ENCODE data around the gene CTSO.
"Not testable (repeated sequence)": the region's sequence is repeated elsewhere in the genome, so short reads cannot be mapped to it uniquely, and the experiment has no call there.

The CTSO gene

DNA sequence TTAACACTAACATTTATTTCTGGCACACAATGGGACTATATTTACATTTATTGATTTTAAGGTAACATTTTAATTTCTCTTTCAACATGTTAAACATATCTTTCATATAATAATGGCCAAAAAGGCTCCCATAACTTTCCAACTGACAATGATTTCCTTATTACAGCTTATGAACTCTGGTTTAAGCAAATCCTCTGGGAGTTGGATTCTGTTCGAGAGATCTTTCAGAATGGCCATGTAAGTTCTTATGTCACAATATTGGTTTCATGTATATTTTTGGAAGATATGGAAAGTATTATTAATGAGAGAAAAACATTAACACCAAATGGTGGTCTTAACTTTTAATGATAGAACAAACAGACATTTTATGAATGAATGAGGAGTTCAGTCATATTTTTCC is 46.1 kb downstream of the CTSO start:
- DNase-seq (ENCODE audit: low read depth in 2 of 2), result no peak

DNA sequence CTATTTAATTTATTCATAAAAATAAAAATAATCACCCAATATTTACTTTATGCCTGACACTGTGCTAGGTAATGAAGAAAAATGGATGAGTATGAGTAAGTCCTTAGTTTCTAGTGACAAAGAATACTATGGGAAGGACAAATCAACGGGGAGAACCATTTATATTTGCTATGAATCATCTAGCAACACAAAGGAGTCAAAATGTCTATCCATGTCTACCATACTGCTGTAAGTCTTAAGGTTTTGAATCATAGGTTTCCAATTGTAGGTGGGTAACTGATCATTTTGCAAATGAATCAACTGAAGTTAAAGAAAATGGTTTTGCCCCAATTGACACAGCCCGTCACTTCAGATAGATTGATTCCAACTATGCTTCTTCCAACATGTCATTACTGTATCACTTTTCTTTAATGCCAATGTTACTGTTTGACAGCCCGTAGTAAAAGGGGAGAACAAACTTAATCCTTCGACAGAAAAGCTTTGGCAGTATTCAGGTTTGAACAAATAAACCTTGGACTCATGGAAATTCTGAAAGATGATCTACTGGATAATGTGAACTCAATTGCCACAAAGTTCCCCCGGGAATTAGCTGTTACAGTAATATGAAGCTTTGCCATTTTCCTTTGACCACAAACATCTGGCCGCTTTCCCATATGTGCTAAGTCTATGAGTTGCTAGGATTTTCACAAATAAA is 47.0 kb downstream of the CTSO start:
- no peak for DNase-seq (ENCODE audit: low read depth in 2 of 2)

DNA sequence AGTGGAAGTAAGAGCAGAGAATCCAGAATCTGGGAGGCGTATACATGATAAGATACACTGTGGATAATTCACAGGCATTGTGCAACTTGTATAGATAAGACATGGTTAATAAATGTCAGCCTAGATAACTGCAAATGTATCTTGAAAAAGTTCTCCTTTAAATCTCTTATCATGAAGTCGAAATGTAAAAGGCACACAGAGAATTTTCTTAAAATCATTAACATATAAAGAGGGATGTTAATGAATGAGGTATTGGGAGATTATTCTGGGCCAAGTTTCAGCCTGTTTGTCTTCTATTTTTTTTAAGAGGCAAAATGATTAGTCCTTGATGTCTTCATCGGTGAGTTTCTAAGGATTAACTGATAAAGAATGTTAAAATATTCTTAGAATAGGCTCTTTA is 49.3 kb downstream of the CTSO start:
- DNase-seq (ENCODE audit: low read depth in 2 of 2), result no peak

DNA sequence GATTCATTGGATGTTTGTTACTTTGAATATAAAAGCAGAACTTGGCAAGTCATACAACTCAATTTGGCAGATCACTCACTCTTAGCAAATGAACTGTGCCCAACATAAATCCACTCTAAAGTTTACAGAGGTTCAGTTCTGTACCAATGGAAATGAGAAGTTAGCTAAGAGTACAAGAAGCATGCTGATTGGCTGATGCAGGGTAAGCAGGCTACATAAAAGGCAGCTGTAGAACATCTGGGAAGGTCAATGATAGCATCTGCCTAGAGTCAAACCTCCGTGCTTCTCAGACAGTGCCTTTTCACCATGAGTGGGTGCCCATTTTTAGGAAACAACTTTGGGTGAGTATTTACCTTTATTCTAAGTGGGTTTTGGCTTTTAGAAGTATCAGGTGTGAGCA is 50.2 kb downstream of the CTSO start, which contains the start of gene TDO2:
Gene TDO2, plus strand, starts transcription at position 244 of the 400 bp plus-strand sequence. Its CDS starts 63 bp downstream, at position 307.
- DNase-seq (ENCODE audit: low read depth in 2 of 2), result no peak

DNA sequence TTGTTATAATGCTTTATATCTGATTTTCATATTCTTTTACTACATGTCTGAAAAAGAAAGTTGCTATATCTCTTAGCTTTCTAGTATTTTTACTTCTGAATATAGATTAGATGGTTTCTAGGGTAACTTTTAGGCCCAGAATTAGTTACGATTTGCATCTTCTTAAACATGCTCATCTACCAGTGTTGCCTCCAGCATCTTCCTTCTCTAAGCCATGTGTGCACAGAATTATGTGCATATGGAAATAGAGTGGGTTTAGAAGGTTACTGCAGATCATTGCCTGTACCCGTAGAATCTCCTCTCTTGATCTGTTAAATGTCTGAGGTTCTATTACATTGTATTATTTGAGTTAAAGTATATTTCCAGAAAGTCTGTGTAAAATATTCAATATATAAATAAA is 52.7 kb downstream of the CTSO start:
- DNase-seq (ENCODE audit: low read depth in 2 of 2), result no peak

DNA sequence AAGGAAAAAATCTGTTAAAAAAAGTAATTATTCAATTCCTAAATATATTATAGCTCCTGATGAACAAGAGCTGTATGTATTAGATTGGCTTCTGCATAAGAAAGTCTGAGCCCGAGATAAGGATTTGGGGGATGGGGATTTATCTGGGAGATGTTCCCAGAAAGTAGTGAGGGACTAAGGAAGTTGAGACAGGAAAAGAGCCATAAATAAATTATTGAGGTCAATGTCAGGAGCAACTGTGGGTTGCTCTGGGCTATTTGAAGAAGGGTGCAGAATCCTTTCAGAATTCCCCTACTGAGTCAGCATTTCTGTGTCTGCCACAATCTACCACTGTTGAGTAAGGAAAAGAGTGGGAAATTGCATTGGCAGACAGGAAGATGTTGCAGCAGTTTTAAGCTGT is 53.3 kb downstream of the CTSO start:
- no peak for DNase-seq (ENCODE audit: low read depth in 2 of 2)

DNA sequence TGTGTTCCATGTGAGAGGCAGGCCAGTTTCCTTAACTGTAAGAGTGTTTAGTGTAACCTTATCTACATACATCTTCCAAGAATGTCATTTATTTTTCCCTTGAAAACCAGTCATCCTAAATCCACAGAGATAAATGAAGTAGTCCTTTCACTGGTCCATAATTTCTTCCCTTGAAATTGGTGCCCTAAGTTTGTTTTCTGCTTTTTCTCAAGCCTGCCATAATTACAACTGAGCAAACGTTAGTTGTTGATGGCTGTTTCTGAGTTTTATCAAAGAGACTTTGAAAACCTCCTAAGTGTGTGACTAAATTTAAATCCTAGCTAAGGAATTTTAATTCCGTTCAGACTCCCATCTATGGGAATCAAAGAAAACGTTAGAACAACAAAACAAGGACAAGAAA is 53.8 kb downstream of the CTSO start:
- no peak for DNase-seq (ENCODE audit: low read depth in 2 of 2)

DNA sequence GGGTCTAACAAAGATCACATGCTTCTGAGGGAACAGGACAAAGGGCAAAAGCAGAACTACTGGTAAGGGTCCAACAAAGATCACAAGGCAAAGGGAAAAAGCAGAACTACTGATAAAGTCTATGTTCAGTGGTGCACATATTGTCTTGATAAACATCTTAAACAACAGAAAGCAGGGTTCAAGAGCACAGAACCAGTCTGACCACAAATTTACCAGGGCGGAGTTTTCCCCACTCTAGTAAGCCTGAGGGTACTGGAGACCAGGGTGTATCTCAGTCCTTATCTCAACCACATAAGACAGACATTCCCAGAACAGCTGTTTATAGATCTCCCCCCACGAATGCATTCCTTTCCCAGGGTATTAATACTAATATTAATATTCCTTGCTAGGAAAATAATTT is 55.3 kb downstream of the CTSO start:
- DNase-seq (ENCODE audit: low read depth in 2 of 2), result not testable (repeated sequence)

DNA sequence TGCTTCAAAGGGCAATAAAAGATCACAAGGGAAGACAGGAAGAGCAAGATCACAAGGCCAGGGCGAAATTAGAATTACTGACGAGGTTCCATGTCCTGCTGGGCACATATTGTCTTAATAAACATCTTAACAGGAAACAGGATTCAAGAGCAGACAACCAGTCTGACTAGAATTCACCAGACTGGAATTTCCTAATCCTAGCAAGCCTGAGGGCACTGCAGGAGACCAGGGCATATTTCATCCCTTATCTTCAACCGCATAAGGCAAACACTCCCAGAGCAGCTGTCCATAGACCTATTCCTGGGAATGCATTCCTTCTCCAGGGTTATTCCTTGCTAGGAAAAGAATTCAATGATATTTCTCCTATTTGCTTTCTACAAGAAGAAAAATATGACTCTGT is 62.6 kb downstream of the CTSO start:
- DNase-seq (ENCODE audit: low read depth in 2 of 2), result no peak

DNA sequence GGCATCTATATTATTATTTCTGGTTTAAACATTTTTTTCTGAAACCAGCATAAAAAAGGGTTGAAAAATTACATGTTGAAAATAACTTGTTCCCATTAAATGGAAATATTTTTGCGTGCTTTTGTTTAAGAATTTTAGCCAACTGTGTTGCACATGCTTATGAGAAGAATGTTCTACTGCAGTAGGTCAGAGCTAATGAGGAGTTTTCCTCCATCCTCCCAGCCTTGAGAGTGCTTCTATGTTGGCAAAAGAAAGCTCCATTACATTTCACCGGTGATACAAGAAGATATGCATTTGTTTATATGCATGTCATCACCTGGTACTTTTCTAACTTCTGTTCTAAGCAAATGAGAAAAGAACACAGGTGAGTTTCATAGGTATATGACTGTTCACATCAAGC is 63.7 kb downstream of the CTSO start:
- DNase-seq (ENCODE audit: low read depth in 2 of 2), result no peak

DNA sequence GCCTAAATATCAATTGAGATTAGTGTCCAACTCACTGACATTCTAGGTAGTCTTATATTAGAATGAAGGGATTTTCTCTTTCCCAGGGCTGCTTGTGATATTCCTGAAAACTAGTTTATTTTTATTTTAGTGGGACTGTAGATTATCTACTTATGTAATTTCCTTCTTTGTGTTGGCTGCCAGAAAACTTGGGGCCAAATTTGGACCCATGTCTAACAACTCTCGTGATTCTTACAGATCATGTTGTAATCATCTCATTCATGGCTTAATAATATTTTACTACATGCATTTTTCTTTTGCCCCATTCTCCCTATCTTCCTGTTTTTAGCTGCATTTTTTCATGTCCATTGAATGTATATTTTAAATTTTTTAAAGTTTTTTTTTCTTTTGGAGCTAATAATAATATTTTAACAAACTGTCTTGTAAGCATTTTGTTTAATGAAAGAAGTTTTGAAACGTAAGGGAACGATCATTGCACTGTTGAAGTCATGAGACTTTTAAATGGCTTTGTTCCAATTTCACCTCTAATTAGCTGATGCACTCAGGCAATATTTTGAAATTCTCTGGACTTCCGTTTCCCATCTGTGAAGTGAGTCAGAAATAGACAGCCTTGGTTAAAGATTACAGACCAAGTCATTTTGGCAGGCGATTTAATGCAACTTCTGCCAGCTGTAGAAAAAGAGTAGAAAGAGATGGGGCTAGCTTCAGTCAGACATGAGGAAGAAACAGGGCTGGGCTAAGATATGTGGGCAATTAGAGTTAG is 64.5 kb downstream of the CTSO start:
- no peak for DNase-seq (ENCODE audit: low read depth in 2 of 2)

DNA sequence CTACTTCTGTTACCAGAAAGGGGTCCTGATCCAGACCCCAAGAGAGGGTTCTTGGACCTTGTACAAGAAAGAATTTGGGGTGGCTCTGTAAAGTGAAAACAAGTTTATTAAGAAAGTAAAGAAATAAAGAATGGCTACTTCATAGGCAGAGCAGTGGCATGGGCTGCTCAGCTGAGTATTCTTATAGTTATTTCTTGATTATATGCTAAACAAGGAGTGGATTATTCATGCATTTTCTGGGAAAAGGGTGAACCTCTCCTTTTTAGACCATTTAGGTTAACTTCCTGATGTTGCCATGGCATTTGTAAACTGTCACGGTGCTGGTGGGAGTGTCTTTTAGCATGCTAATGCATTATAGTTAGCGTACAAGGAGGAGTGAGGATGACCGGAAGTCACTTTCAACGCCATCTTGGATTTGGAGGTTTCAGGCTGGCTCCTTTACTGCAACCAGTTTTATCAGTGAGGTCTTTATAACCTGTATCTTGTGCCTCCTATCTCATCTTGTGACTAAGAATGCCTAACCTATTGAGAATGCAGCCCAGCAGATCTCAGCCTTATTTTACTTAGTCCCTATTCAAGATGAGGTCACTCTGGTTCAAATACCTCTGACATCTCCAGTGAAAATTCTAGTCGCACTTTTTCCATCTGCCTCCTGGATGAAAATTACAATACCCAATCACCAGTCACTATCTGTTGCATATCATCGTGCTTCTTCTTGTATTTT is 65.7 kb downstream of the CTSO start:
- DNase-seq (ENCODE audit: low read depth in 2 of 2), result no peak

DNA sequence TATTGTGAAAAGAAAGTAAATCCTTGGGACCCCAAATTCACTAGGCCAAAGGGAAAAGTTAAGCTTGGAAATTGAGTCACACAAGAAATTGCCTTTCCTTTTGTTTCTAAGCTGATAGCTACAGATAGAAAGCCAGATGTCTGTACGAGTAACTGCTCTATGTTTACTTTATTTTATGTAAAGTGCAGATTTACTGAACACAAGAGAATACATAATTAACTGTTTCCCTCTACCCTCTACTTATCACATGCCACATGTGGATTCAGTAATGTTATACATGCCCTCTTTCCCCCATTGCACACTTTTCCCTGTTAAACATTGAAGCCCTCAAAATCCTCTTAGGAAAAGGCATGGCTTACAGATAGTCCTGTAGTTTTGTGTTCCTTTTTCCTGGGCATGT is 66.6 kb downstream of the CTSO start:
- no peak for DNase-seq (ENCODE audit: low read depth in 2 of 2)

DNA sequence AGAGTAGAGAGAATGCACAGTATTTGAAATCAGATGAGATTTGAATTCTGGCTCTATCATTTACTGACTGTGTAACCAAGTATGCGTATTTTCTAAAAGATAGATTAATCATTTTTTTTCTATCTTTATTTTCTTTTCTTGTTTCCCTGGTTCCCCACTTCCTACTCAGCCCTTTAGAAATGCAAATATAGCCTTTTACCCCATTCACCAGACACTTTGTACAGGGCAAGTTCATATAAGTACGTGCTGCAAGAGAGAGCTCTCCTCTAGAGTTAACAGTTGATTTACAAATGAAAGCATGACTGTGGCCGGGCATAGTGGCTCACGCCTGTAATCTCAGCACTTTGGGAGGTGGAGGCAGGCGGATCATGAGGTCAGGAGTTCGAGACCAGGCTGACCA is 68.0 kb downstream of the CTSO start:
- DNase-seq (ENCODE audit: low read depth in 2 of 2), result no peak

DNA sequence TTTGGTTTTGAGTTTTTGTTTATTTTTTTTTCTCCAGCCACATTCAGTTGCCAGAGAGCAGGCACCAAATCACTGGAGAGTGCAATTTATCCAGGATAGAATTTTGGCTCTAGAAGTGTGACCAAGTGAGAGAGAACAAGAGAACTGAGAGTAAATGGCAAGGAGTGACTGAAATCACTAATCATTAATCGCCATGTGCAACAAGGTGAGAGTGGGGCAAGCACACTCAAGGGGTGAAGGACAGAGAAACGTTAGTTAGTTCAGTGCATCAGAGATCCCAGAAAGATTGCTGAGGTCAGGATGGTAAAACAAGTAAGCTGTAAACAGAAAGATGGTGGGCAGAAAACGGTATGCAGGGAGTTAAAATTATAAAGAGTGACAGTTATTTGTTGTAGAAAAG is 69.8 kb downstream of the CTSO start:
- no peak for DNase-seq (ENCODE audit: low read depth in 2 of 2)

DNA sequence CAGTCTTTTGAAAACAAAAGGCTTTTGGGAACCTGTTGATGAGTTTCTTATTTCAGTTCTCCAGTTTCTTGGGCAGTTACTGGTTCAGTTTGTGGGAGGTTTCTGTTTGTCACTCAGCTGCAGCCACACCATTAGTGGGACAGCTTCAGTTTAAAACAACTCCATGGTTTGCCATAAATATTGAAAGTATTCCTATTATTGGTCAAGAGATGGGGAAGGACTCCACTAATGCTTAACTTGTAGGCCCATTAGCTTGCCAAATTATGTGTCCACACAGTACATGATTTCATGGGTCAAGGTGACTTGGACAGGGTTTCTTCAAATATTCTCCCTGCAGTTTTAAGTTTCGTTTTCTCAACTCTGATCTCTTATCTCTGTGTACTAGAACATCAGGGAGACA is 72.1 kb downstream of the CTSO start:
- DNase-seq (ENCODE audit: low read depth in 2 of 2), result no peak

DNA sequence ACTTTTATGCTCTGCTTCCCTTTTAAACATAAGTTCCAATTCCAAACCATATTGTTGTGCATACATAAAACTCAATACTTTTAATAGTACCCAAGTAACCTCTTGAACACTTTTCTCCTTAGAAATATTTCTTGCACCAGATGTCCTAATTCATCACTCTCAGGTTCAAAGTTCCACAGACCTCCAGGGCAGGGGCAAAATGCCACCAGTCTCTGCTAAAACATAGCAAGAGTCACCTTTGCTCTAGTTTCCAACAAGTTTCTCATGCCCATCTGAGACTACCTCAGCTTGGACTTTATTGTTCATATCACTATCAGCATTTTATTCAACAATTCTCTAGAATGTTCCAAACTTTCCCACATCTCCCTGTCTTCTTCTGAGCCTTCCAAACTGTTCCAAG is 73.9 kb downstream of the CTSO start:
- no peak for DNase-seq (ENCODE audit: low read depth in 2 of 2)

DNA sequence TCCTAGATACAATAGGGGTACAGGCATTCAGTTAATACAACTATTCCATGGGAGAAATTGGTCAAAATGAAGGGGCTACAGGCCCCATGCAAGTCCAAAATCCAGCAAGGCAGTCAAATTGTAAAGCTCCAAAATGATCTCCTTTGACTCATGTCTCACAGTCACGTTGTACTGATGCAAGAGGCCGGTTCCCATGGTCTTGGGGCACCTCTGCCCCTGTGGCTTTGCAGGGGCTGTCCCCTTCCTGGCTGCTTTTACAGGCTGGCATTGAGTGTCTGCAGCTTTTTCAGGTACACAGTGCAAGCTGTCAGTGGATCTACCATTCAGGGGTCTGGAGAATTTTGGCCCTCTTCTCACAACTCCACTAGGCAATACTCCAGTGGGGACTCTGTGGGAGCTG is 75.1 kb downstream of the CTSO start:
- no peak for DNase-seq (ENCODE audit: low read depth in 2 of 2)

DNA sequence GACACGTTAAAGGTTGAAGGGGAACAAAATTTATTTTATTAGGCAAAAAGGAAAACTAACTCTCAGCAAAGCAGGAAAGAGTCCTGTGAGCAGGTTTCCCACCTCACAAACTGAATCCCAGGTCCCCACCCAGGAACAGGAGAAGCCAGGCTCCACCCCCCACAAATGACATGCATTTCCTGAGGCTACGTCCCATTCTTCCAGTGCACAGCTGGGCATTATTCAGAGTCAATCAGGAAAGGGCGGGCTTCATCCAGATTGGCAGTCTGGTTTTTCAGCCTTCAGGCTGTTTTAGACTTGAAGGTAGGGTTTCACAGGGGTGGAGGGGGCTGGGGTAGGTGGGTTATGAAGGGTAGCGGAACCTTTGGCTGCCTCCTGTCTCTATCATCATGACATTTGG is 75.7 kb downstream of the CTSO start:
- no peak for DNase-seq (ENCODE audit: low read depth in 2 of 2)

DNA sequence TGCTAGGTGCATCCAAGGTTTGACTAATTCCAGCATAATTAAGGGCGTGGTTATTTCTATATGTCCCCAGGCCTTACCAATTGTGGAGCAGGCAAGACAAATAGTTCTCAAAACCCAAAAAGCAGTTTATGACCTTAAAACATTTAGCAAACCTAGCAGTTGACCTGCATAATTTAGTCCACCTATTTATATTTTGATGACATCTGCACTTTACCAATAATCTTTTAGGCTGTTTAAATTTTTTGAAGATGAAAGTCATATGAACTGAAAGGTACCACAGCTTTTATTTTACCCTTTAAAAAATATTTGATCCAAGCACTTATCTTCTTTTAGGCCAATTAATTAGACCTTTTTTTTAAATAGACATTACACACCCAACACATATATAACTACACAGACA is 77.8 kb downstream of the CTSO start:
- DNase-seq (ENCODE audit: low read depth in 2 of 2), result no peak
